ENCODE data around the gene EBF4.

EBF4 gene

GRCh38 chr20:2699775-2700413, 7.3 kb downstream of the EBF4 start:
- H2AFZ ChIP-seq (ENCODE audit: low read depth, low read length) = no peak overlapping the region
- H3K36me3 ChIP-seq (ENCODE audit: insufficient read depth, low read length) = no peaks in the 10 kb centered on the region
- peaks cover 8% of the 10 kb centered on the region for H3K4me1 ChIP-seq (ENCODE audit: insufficient read depth, low read length)
- H3K4me3 ChIP-seq (ENCODE audit: low read length) = no peak overlapping the region
- no peaks in the 10 kb centered on the region for H3K9me3 ChIP-seq (ENCODE audit: low read length)
- no peaks in the 10 kb centered on the region for H3K27me3 ChIP-seq (ENCODE audit: insufficient read depth, low read length)

- Histone ChIP-seq H3K4me1 (ENCODE audit: insufficient read depth, low read length) (peaks cover 8% of the 10 kb centered on the region), H3K9me3 (ENCODE audit: low read length) (no peaks in the 10 kb centered on the region), H3K27me3 (ENCODE audit: insufficient read depth, low read length) (no peaks in the 10 kb centered on the region), H3K4me3 (ENCODE audit: low read length) (no peak overlapping the region), H3K36me3 (ENCODE audit: insufficient read depth, low read length) (no peaks in the 10 kb centered on the region), H2AFZ (ENCODE audit: low read depth, low read length) (no peak overlapping the region)
These were observed 8.5 kb downstream of the EBF4 start for GRCh38 chr20:2700913-2701620.

GRCh38 chr20:2701671-2702081, 9.1 kb downstream of the EBF4 start:
- Histone ChIP-seq H3K4me1 (ENCODE audit: insufficient read depth, low read length) (peaks cover 8% of the 10 kb centered on the region), H3K27me3 (ENCODE audit: insufficient read depth, low read length) (no peaks in the 10 kb centered on the region), H3K9me3 (ENCODE audit: low read length) (no peaks in the 10 kb centered on the region), H3K4me3 (ENCODE audit: low read length) (no peak overlapping the region), H3K36me3 (ENCODE audit: insufficient read depth, low read length) (no peaks in the 10 kb centered on the region), H2AFZ (ENCODE audit: low read depth, low read length) (no peak overlapping the region)

- Histone ChIP-seq H3K36me3 (ENCODE audit: insufficient read depth, low read length) (no peaks in the 10 kb centered on the region), H2AFZ (ENCODE audit: low read depth, low read length) (no peak overlapping the region), H3K4me1 (ENCODE audit: insufficient read depth, low read length) (no peaks in the 10 kb centered on the region), H3K27me3 (ENCODE audit: insufficient read depth, low read length) (no peaks in the 10 kb centered on the region), H3K9me3 (ENCODE audit: low read length) (no peaks in the 10 kb centered on the region), H3K4me3 (ENCODE audit: low read length) (no peak overlapping the region)
These were observed 11.3 kb downstream of the EBF4 start for GRCh38 chr20:2703716-2704475.

GRCh38 chr20:2705931-2706645, 13.5 kb downstream of the EBF4 start:
- no peak overlapping the region for H2AFZ ChIP-seq (ENCODE audit: low read depth, low read length)
- no peaks in the 10 kb centered on the region for H3K9me3 ChIP-seq (ENCODE audit: low read length)
- no peaks in the 10 kb centered on the region for H3K36me3 ChIP-seq (ENCODE audit: insufficient read depth, low read length)
- no peak overlapping the region for H3K4me3 ChIP-seq (ENCODE audit: low read length)
- no peaks in the 10 kb centered on the region for H3K4me1 ChIP-seq (ENCODE audit: insufficient read depth, low read length)
- no peaks in the 10 kb centered on the region for H3K27me3 ChIP-seq (ENCODE audit: insufficient read depth, low read length)

- H3K27me3 ChIP-seq (ENCODE audit: insufficient read depth, low read length) = no peaks in the 10 kb centered on the region
- H3K36me3 ChIP-seq (ENCODE audit: insufficient read depth, low read length) = no peaks in the 10 kb centered on the region
- H3K4me1 ChIP-seq (ENCODE audit: insufficient read depth, low read length) = no peaks in the 10 kb centered on the region
- no peak overlapping the region for H2AFZ ChIP-seq (ENCODE audit: low read depth, low read length)
- H3K9me3 ChIP-seq (ENCODE audit: low read length) = no peaks in the 10 kb centered on the region
- H3K4me3 ChIP-seq (ENCODE audit: low read length) = no peak overlapping the region
These were observed 14.2 kb downstream of the EBF4 start for GRCh38 chr20:2706688-2707352.

GRCh38 chr20:2707353-2708072, 14.9 kb downstream of the EBF4 start:
- Histone ChIP-seq H3K27me3 (ENCODE audit: insufficient read depth, low read length) (no peaks in the 10 kb centered on the region), H3K4me1 (ENCODE audit: insufficient read depth, low read length) (no peaks in the 10 kb centered on the region), H3K9me3 (ENCODE audit: low read length) (no peaks in the 10 kb centered on the region), H3K4me3 (ENCODE audit: low read length) (no peak overlapping the region), H2AFZ (ENCODE audit: low read depth, low read length) (no peak overlapping the region), H3K36me3 (ENCODE audit: insufficient read depth, low read length) (no peaks in the 10 kb centered on the region)

- Histone ChIP-seq H3K27me3 (ENCODE audit: insufficient read depth, low read length) (no peaks in the 10 kb centered on the region), H3K4me1 (ENCODE audit: insufficient read depth, low read length) (no peaks in the 10 kb centered on the region), H3K9me3 (ENCODE audit: low read length) (no peaks in the 10 kb centered on the region), H3K36me3 (ENCODE audit: insufficient read depth, low read length) (no peaks in the 10 kb centered on the region), H3K4me3 (ENCODE audit: low read length) (no peak overlapping the region), H2AFZ (ENCODE audit: low read depth, low read length) (no peak overlapping the region)
These were observed 15.5 kb downstream of the EBF4 start for GRCh38 chr20:2708073-2708415.

- no peaks in the 10 kb centered on the region for H3K9me3 ChIP-seq (ENCODE audit: low read length)
- no peak overlapping the region for H3K4me3 ChIP-seq (ENCODE audit: low read length)
- H3K4me1 ChIP-seq (ENCODE audit: insufficient read depth, low read length) = no peaks in the 10 kb centered on the region
- H2AFZ ChIP-seq (ENCODE audit: low read depth, low read length) = no peak overlapping the region
- no peaks in the 10 kb centered on the region for H3K27me3 ChIP-seq (ENCODE audit: insufficient read depth, low read length)
- no peaks in the 10 kb centered on the region for H3K36me3 ChIP-seq (ENCODE audit: insufficient read depth, low read length)
These were observed 16.1 kb downstream of the EBF4 start for GRCh38 chr20:2708665-2709064.

- Histone ChIP-seq H3K27me3 (ENCODE audit: insufficient read depth, low read length) (no peaks in the 10 kb centered on the region), H3K4me3 (ENCODE audit: low read length) (no peak overlapping the region), H3K9me3 (ENCODE audit: low read length) (no peaks in the 10 kb centered on the region), H3K36me3 (ENCODE audit: insufficient read depth, low read length) (no peaks in the 10 kb centered on the region), H2AFZ (ENCODE audit: low read depth, low read length) (no peak overlapping the region), H3K4me1 (ENCODE audit: insufficient read depth, low read length) (no peaks in the 10 kb centered on the region)
These were observed 16.8 kb downstream of the EBF4 start for GRCh38 chr20:2709205-2709981.

GRCh38 chr20:2713285-2713684, 20.7 kb downstream of the EBF4 start:
- H3K9me3 ChIP-seq (ENCODE audit: low read length) = no peaks in the 10 kb centered on the region
- no peaks in the 10 kb centered on the region for H3K27me3 ChIP-seq (ENCODE audit: insufficient read depth, low read length)
- H2AFZ ChIP-seq (ENCODE audit: low read depth, low read length) = no peak overlapping the region
- no peaks in the 10 kb centered on the region for H3K36me3 ChIP-seq (ENCODE audit: insufficient read depth, low read length)
- H3K4me3 ChIP-seq (ENCODE audit: low read length) = no peak overlapping the region
- H3K4me1 ChIP-seq (ENCODE audit: insufficient read depth, low read length) = no peaks in the 10 kb centered on the region
